GM12892 (cell line): ENCODE results near the gene KLHL20.

ENCODE experiments used
- DNase-seq: peaks from one replicate; pipeline ENCODE4 v3.0.0; 2011; ENCODE audit not compliant: insufficient read length
- FAIRE-seq: peaks from 2 replicates; lab custom pipeline; 2011; peaks lifted over from hg19 to GRCh38; lab: Jason Lieb, UNC
- POLR2A ChIP-seq: IDR thresholded peaks from 2 replicates; pipeline ENCODE4 v1.6.1; 2011; ENCODE audit warnings: low read depth, low read length, control low read depth
- POLR2AphosphoS5 ChIP-seq: IDR thresholded peaks from 2 replicates; pipeline ENCODE4 v1.6.1; 2011; ENCODE audit warnings: low read depth, low read length, control low read depth
- TAF1 ChIP-seq: IDR thresholded peaks from 2 replicates; pipeline ENCODE4 v1.6.1; 2011; ENCODE audit warnings: low read depth, mild to moderate bottlenecking, control low read depth, low read length, borderline replicate concordance

KLHL20 gene

DNA sequence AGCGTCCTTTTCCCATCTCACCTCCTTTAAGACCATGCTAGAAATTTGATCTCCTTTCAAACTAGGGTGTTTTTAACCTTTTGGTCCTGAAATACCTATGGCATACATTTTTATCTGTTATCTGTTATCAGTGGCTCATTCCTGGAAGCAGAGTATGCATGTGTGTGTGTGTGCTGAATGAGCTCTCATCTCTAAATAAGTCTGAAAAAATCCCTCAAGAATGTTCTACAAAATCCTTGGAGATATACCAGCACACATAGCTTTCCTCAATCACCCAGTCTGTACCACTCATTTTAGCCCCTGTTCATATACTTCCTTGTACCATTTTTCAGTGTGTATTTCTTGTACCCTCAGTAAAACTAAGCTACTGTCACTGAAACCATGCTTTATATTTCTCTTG, 103.7 kb downstream of the KLHL20 start:
- FAIRE-seq (no peak), DNase-seq (no peak)
- TF ChIP-seq TAF1 (no peak), POLR2AphosphoS5 (no peak), POLR2A (no peak)

DNA sequence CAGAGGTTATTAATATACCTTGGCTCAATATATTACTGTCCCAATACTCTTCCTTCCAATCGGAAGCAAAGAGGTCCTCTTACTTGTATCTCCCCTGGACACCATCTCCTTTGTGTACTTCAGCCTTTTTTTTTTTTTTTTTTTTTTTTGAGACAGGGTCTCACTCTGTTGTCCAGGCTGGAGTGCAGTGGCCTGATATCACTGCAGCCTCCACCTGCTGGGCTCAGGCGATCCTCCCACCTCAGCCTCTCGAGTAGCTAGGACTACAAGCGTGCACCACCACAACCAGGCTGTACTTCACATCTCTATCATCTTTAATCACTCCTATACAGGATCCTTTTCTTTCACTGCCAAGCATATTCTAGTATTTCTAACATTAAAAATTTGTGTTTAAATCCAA, 106.9 kb downstream of the KLHL20 start:
- DNase-seq = no peak
- no peak for TF ChIP-seq POLR2AphosphoS5
- TF ChIP-seq POLR2A = no peak
- TF ChIP-seq TAF1 = no peak
- FAIRE-seq = no peak

DNA sequence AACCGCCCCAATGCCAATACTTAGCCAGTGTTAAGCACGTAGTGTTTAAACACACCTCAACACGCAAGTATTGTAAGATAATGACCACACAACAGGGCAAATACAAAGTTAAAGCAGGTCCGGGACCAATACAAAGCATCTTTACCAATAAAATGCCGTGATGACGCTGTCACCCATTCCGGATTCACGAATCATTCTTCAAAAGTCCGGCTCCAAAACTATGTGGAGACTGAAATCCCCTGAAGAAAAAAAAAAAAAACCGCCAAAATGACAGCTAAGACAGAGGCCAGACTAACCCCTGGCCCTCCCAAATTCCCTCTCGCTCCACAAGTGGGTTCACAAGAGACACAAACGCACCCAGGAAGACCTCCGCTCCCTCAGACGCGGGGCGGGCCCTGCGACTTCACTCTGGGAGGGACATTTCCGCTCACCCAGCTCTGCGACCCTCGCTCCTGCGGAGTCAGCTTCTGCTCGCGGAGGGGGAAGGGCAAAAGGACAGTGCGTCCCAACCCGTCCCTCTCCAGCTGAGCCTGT, 109.1 kb downstream of the KLHL20 start:
- FAIRE-seq (no peak), DNase-seq (no peak)
- TF ChIP-seq TAF1 (no peak; the same call in 1 of the 2 replicates), POLR2AphosphoS5 (no peak), POLR2A (no peak; the same call in 1 of the 2 replicates)

DNA sequence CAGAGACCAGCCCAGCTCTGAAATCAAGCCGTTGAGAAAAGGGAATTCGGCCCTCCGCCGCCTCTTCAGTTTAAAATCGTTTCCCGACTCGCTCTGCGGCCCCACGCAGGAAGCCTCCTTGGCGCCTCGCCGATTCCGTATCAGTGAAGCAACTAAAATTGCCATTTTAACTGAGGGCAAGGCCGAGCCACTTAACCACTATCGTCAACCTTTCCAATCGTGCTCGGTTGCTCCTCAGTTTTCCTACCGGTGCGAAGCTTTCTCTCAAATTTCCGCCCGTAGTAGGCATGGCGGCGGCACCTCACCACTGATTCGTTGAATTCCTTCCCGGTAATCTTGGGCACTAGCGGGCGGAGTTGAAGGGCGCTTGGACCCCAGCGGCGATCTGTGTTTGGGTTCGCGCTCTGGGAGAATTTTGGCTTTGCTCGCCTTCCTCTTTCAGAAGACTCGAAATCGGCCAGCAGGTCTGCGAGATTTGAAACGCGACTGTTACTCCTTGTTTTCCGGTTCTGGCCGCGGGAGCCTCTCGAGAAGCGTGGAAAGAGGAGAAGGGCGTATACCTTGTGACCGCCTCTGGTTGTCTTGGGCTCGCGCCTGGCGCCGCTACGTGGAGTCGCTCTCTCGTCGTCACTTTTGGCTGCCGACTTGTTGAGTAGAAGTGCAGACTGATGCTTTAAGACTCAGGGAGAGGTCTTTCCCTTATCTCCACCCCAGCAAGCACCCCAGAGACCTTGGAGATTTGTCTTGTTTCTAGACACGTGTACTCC, 109.7 kb downstream of the KLHL20 start, which contains the start of the genes CENPL and DARS2:
TSS of gene CENPL (minus strand) at position 569 of the 767 bp plus-strand sequence. CDS start 13,584 bp downstream, outside the sequence.
TSS of gene DARS2 (plus strand) at position 359 of the 767 bp plus-strand sequence. CDS start 557 bp downstream, outside the sequence.
- DNase-seq (peak; percentile 63), FAIRE-seq (peak; percentile 89)
- TF ChIP-seq POLR2AphosphoS5 (peak; percentile 75), TAF1 (peak; percentile 4; the same call in 1 of the 2 replicates), POLR2A (peak; percentile 76)

DNA sequence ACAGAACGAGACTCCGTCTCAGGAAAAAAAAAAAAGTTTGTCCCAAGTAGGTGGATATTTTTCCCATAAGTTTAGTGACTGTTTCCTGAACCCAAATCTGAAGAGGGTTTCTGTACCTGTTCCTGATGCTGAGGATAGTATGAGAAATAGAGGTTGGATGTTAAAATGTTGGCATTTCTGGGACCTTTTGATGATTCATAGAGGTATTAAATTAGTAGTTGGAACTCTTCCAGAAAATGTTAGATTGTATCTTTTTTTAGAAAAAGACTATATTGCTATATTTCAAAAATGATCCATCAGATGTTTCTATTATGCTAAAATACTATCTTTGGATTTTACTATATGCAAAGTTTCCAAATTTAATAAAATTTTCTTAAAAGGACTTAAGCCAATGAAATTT, 112.8 kb downstream of the KLHL20 start:
- no peak for FAIRE-seq
- DNase-seq = no peak
- no peak for TF ChIP-seq POLR2AphosphoS5
- no peak for TF ChIP-seq POLR2A
- TF ChIP-seq TAF1 = no peak

DNA sequence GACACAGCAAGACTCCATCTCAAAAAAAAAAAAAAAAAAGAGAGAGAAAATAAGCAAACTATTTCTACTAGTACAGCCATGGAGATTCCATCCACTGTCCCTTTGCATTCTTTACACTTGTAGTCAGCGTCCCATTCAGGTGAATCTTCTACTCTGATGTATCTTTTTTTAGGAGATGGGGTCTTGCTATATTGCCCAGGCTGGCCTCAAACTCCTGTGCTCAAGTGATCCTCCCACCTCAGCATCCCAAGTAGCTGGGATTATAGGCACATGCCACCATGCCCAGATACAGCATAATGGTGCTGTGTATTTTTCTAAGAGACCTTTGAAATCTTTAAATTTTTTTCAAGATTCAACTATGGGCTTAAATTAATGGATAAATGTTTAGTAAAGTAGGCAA, 118.0 kb downstream of the KLHL20 start:
- FAIRE-seq (no peak), DNase-seq (no peak)
- TF ChIP-seq POLR2AphosphoS5 = no peak
- no peak for TF ChIP-seq TAF1
- TF ChIP-seq POLR2A = no peak
